HL-60 (cell line): ENCODE results near the gene COG2.

ENCODE experiments used
- GABPA ChIP-seq: IDR thresholded peaks from 2 replicates; pipeline ENCODE4 v1.6.1; 2012; ENCODE audit warnings: low read depth
- POLR2AphosphoS5 ChIP-seq: IDR thresholded peaks from 2 replicates; pipeline ENCODE4 v1.6.1; 2012; ENCODE audit warnings: low read depth
- SPI1 ChIP-seq: IDR thresholded peaks from 2 replicates; pipeline ENCODE4 v1.6.1; 2012; ENCODE audit warnings: low read depth, mild to moderate bottlenecking, borderline replicate concordance
- TF ChIP-seq, protein P1 (sequence below): IDR thresholded peaks from one replicate; pipeline ENCODE4 v1.5.1; 2011; ENCODE audit warnings: low read length, control low read depth, inconsistent platforms; ENCODE audit not compliant: insufficient read depth
- TF ChIP-seq, protein P2 (sequence below): IDR thresholded peaks from 2 replicates; pipeline ENCODE4 v1.6.1; 2012; ENCODE audit warnings: low read depth; ENCODE audit not compliant: insufficient replicate concordance

DNA sequence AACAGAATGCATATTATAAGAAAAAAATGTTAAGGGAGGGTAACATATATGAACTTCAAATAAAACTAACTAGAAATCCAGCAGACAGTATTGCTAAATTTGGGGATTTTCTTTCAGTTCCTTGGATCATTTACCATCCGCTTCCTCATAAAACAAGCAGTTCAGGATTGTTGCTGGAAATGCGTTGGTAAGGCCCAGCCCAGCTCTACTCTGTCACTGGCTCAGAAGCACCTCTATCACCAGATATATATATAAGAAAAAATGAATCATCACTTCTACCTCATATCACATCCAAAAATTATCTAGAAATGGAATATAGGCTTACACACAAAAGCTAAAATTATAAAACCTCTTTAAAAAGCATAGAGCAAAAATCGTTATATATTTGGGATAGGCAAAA, 28.2 kb upstream of the COG2 start:
- TF ChIP-seq POLR2AphosphoS5: no peak
- TF ChIP-seq, protein P1, sequence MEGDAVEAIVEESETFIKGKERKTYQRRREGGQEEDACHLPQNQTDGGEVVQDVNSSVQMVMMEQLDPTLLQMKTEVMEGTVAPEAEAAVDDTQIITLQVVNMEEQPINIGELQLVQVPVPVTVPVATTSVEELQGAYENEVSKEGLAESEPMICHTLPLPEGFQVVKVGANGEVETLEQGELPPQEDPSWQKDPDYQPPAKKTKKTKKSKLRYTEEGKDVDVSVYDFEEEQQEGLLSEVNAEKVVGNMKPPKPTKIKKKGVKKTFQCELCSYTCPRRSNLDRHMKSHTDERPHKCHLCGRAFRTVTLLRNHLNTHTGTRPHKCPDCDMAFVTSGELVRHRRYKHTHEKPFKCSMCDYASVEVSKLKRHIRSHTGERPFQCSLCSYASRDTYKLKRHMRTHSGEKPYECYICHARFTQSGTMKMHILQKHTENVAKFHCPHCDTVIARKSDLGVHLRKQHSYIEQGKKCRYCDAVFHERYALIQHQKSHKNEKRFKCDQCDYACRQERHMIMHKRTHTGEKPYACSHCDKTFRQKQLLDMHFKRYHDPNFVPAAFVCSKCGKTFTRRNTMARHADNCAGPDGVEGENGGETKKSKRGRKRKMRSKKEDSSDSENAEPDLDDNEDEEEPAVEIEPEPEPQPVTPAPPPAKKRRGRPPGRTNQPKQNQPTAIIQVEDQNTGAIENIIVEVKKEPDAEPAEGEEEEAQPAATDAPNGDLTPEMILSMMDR: no peak
- TF ChIP-seq, protein P2, sequence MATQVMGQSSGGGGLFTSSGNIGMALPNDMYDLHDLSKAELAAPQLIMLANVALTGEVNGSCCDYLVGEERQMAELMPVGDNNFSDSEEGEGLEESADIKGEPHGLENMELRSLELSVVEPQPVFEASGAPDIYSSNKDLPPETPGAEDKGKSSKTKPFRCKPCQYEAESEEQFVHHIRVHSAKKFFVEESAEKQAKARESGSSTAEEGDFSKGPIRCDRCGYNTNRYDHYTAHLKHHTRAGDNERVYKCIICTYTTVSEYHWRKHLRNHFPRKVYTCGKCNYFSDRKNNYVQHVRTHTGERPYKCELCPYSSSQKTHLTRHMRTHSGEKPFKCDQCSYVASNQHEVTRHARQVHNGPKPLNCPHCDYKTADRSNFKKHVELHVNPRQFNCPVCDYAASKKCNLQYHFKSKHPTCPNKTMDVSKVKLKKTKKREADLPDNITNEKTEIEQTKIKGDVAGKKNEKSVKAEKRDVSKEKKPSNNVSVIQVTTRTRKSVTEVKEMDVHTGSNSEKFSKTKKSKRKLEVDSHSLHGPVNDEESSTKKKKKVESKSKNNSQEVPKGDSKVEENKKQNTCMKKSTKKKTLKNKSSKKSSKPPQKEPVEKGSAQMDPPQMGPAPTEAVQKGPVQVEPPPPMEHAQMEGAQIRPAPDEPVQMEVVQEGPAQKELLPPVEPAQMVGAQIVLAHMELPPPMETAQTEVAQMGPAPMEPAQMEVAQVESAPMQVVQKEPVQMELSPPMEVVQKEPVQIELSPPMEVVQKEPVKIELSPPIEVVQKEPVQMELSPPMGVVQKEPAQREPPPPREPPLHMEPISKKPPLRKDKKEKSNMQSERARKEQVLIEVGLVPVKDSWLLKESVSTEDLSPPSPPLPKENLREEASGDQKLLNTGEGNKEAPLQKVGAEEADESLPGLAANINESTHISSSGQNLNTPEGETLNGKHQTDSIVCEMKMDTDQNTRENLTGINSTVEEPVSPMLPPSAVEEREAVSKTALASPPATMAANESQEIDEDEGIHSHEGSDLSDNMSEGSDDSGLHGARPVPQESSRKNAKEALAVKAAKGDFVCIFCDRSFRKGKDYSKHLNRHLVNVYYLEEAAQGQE: no peak
- TF ChIP-seq GABPA: no peak
- TF ChIP-seq SPI1: no peak
